Endothelial cell of umbilical vein (primary cell): ENCODE data around the gene PARD3B. TPM values are rescaled to one million over a fixed set of nuclear protein-coding genes. Genes with fewer than 3 reads are reported as not detected.

ENCODE experiments used
- BruUV-seq: library from RNA; stranded (reverse); fragments of 400-500 nt; replicated peaks from 2 replicates; lab custom pipeline; 2021; lab: Mats Ljungman, UMichigan
- CTCF ChIA-PET: fragments of 300-600, 350-600 bp; sonication (Branson Sonifier 250); formaldehyde crosslinking; loops from one replicate; lab custom pipeline; 2021; ENCODE audit warnings: antibody characterized with exemption, inconsistent platforms; lab: Charles Lee
- POLR2A ChIA-PET: fragments of 300-600, 350-600 bp; sonication (Branson Sonifier 250); formaldehyde crosslinking; loops from one replicate; lab custom pipeline; 2021; ENCODE audit warnings: antibody characterized with exemption, inconsistent platforms; lab: Charles Lee
- DNase-seq: peaks from one replicate; pipeline ENCODE4 v3.0.0-alpha.2; 2011; ENCODE audit warnings: low read depth, low spot score
- FAIRE-seq: peaks from 2 replicates; lab custom pipeline; 2011; peaks lifted over from hg19 to GRCh38; lab: Jason Lieb, UNC
- H2AFZ ChIP-seq: 2 replicates; pipeline ENCODE4 v1.6.0; 2012; ENCODE audit warnings: low read depth, low read length, control low read depth, inconsistent platforms
- H3K27ac ChIP-seq: 2 replicates; pipeline ENCODE4 v1.5.1; 2011; ENCODE audit warnings: low read depth, mild to moderate bottlenecking, control low read depth, low read length, moderate library complexity; ENCODE audit not compliant: insufficient read depth
- H3K27me3 ChIP-seq, 2 experiments: 2 replicates each; pipeline versions ENCODE4 v1.6.0 to v1.6.1; 2011; ENCODE audit warnings: low read length in 2 of 2, mixed read lengths in 1 of 2; ENCODE audit not compliant: control insufficient read depth in 2 of 2, insufficient read depth in 2 of 2
- H3K36me3 ChIP-seq, 2 experiments: 2 replicates in 1 of 2; 3 replicates in 1 of 2; pipeline ENCODE4 v1.5.1; 2011; ENCODE audit warnings: low read length in 2 of 2, mild to moderate bottlenecking in 1 of 2, moderate library complexity in 1 of 2; ENCODE audit not compliant: control insufficient read depth in 2 of 2, insufficient read depth in 2 of 2; ENCODE audit errors: extremely low read depth in 1 of 2
- H3K4me1 ChIP-seq: 3 replicates; pipeline ENCODE4 v1.5.1; 2011; ENCODE audit warnings: mild to moderate bottlenecking, low read length; ENCODE audit not compliant: control insufficient read depth, insufficient read depth; ENCODE audit errors: extremely low read depth
- H3K4me2 ChIP-seq: 2 replicates; pipeline ENCODE4 v1.6.1; 2011; ENCODE audit warnings: low read length, control low read depth, mixed read lengths; ENCODE audit not compliant: insufficient read depth
- H3K4me3 ChIP-seq, 3 experiments: fragments of 200-600 bp in 1 of 3; sonication (generic), shearing (Covaris generic) in 1 of 3; replicated peaks in 1 of 3; 2 replicates each; pipeline ENCODE4 v1.5.1; 2011 to 2016; ENCODE audit warnings: control low read depth in 3 of 3, low read length in 3 of 3, mild to moderate bottlenecking in 2 of 3, inconsistent platforms in 1 of 3, low read depth in 1 of 3, moderate library complexity in 1 of 3; ENCODE audit not compliant: insufficient read depth in 1 of 3
- H3K79me2 ChIP-seq: 2 replicates; pipeline ENCODE4 v1.6.0; 2012; ENCODE audit warnings: low read length, inconsistent platforms; ENCODE audit not compliant: control insufficient read depth, insufficient read depth
- H3K9ac ChIP-seq: replicated peaks from 2 replicates; pipeline ENCODE3; 2011; ENCODE audit warnings: low read length, control low read depth; ENCODE audit not compliant: insufficient read depth; ENCODE audit errors: extremely low read depth
- H3K9me1 ChIP-seq: replicated peaks from 3 replicates; pipeline ENCODE4 v1.6.0; 2011; ENCODE audit warnings: mild to moderate bottlenecking, low read length; ENCODE audit not compliant: control insufficient read depth, insufficient read depth; ENCODE audit errors: extremely low read depth
- H3K9me3 ChIP-seq: replicated peaks from 2 replicates; pipeline ENCODE4 v1.5.1; 2012; ENCODE audit warnings: low read length, inconsistent platforms; ENCODE audit not compliant: control insufficient read depth, insufficient read depth
- H4K20me1 ChIP-seq: replicated peaks from 2 replicates; pipeline ENCODE3; 2011; ENCODE audit warnings: mild to moderate bottlenecking, low read length; ENCODE audit not compliant: control insufficient read depth, insufficient read depth; ENCODE audit errors: extremely low read depth
- EZH2 ChIP-seq: IDR thresholded peaks from 2 replicates; pipeline ENCODE4 v1.6.1; 2012; ENCODE audit warnings: borderline replicate concordance, low read depth, mild to moderate bottlenecking, moderate library complexity, low read length, inconsistent platforms; ENCODE audit not compliant: severe bottlenecking
- FOS ChIP-seq: IDR thresholded peaks from 2 replicates; pipeline ENCODE4 v1.6.1; 2011; ENCODE audit warnings: mild to moderate bottlenecking, low read length, moderate library complexity, borderline replicate concordance; ENCODE audit not compliant: insufficient read depth
- GATA2 ChIP-seq: IDR thresholded peaks from 2 replicates; pipeline ENCODE4 v1.7.0; 2011; ENCODE audit warnings: low read depth, mild to moderate bottlenecking, moderate library complexity, mixed read lengths, low read length; ENCODE audit not compliant: insufficient read length, insufficient read depth
- JUN ChIP-seq: IDR thresholded peaks from 2 replicates; pipeline ENCODE4 v1.6.1; 2011; ENCODE audit warnings: borderline replicate concordance, low read depth; ENCODE audit not compliant: insufficient read length, insufficient read depth
- MYC ChIP-seq: IDR thresholded peaks from one replicate; pipeline ENCODE4 v1.6.1; 2011; ENCODE audit warnings: mild to moderate bottlenecking, low read depth, low read length
- POLR2A ChIP-seq: IDR thresholded peaks from 2 replicates; pipeline ENCODE4 v1.6.1; 2012; ENCODE audit warnings: low read depth, mild to moderate bottlenecking, control low read depth, low read length
- POLR2AphosphoS5 ChIP-seq: IDR thresholded peaks from 2 replicates; pipeline ENCODE4 v1.6.1; 2012; ENCODE audit warnings: low read depth, mild to moderate bottlenecking, control low read depth, low read length, moderate library complexity; ENCODE audit not compliant: insufficient read depth
- dilution Hi-C: fragments of 300-500 bp; cut with MboI; formaldehyde crosslinking; loops from one replicate; pipeline ENCODE4 v1.15.0; 2019; ENCODE audit warnings: low sequenced_read_pairs; ENCODE audit not compliant: extremely low pct_ligation_motif_present
- intact Hi-C: fragments of 100-400 bp; cut with micrococcal nuclease; formaldehyde crosslinking; loops from one replicate; pipeline ENCODE4 v1.10.0; 2022
- polyA plus RNA-seq, 4 experiments: library from polyadenylated mRNA; depleted of rRNA in 3 of 4; stranded (reverse) in 3 of 4; unstranded in 1 of 4; fragments of >200 nt; gene quantifications; 2 replicates each; pipeline versions ENCODE4 v1.2.1 to v1.2.3, GENCODE V29; 2011 to 2012; ENCODE audit warnings: missing spikeins in 1 of 4
- total RNA-seq: library from RNA; stranded (reverse); gene quantifications from 2 replicates; pipeline ENCODE4 v1.2.3, GENCODE V29; 2021
- TF ChIP-seq, protein P1 (sequence below): IDR thresholded peaks from 2 replicates; pipeline ENCODE4 v1.6.1; 2011; ENCODE audit not compliant: insufficient read depth, insufficient read length
- TF ChIP-seq, protein P2 (sequence below), 2 donors: IDR thresholded peaks; 1 replicate in 1 of 2; 2 replicates in 1 of 2; pipeline ENCODE4 v1.5.1; 2011; ENCODE audit warnings: low read length in 2 of 2, mild to moderate bottlenecking in 2 of 2, moderate library complexity in 2 of 2, control low read depth in 1 of 2, inconsistent platforms in 1 of 2, low read depth in 1 of 2; ENCODE audit not compliant: insufficient read depth in 1 of 2; ENCODE audit errors: extremely low read depth in 1 of 2

The PARD3B gene
- total and polyA plus RNA-seq, 2 donors (not counting 3 experiments of a cell fraction or from before 2014, with no cell fraction given) = 2.2 to 30.9 TPM

DNA sequence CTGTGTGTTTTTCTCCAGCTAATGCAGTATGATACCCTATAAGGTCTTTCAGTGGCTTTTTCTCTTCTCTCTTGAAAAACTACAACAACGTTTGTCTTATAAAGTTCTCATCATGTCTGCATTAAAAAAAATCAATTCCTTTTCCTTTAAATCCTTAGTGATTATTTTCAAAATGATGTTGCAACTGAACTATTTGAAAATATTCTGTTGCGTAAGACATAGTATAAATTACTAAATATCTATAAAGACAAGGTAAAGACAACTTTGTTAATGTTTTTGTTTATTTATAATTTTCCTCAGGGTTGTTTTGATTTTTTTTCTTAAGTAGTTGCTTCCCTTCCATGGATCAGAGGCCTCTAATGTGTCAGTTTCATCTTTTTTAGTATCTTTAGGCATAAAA is 21.2 kb downstream of the PARD3B start:
- no peaks in the 10 kb centered on the region for H3K4me1 ChIP-seq
- H3K36me3 ChIP-seq = no peaks in the 10 kb centered on the region
- no peak overlapping the region for H3K27ac ChIP-seq
- TF ChIP-seq, protein P1, sequence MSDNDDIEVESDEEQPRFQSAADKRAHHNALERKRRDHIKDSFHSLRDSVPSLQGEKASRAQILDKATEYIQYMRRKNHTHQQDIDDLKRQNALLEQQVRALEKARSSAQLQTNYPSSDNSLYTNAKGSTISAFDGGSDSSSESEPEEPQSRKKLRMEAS = no peak
- no peak for TF ChIP-seq JUN
- TF ChIP-seq POLR2A = no peak
- TF ChIP-seq POLR2AphosphoS5 = no peak
- TF ChIP-seq EZH2 = no peak
- TF ChIP-seq GATA2 = no peak
- no peak for TF ChIP-seq FOS
- TF ChIP-seq MYC = no peak
- TF ChIP-seq, protein P2, sequence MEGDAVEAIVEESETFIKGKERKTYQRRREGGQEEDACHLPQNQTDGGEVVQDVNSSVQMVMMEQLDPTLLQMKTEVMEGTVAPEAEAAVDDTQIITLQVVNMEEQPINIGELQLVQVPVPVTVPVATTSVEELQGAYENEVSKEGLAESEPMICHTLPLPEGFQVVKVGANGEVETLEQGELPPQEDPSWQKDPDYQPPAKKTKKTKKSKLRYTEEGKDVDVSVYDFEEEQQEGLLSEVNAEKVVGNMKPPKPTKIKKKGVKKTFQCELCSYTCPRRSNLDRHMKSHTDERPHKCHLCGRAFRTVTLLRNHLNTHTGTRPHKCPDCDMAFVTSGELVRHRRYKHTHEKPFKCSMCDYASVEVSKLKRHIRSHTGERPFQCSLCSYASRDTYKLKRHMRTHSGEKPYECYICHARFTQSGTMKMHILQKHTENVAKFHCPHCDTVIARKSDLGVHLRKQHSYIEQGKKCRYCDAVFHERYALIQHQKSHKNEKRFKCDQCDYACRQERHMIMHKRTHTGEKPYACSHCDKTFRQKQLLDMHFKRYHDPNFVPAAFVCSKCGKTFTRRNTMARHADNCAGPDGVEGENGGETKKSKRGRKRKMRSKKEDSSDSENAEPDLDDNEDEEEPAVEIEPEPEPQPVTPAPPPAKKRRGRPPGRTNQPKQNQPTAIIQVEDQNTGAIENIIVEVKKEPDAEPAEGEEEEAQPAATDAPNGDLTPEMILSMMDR (IDR thresholded peaks at IDR 0.05; ENCODE audit: extremely low read depth in 1 of 2, insufficient read depth in 1 of 2, low read depth in 1 of 2, low read length in 2 of 2) = no peak
- H3K79me2 ChIP-seq = peaks cover 3% of the 10 kb centered on the region
- dilution Hi-C loops = no loop called here
- no TSS peak for BruUV-seq
- ChIA-PET POLR2A (no interaction called here), CTCF (no interaction called here)
- FAIRE-seq = no peak
- H3K9me3 ChIP-seq = no peaks in the 10 kb centered on the region
- no peak overlapping the region for H3K4me2 ChIP-seq
- no peak overlapping the region for H3K9ac ChIP-seq
- H3K27me3 ChIP-seq = no peaks in the 10 kb centered on the region
- H3K4me3 ChIP-seq = no peak overlapping the region
- no peak overlapping the region for H2AFZ ChIP-seq
- H3K9me1 ChIP-seq = no peaks in the 10 kb centered on the region
- no peak for DNase-seq
- H4K20me1 ChIP-seq = no peaks in the 10 kb centered on the region
- intact Hi-C loops = no loop called here
